ENCODE data around the gene BAD. TPM values are rescaled to one million over a fixed set of nuclear protein-coding genes. Genes with fewer than 3 reads are reported as not detected.
A peak's percentile ranks its signal among the peaks of the same experiment; 100 is the strongest.

Gene BAD
- total RNA-seq, 1 experiment from 2014 or later = 121 TPM

- peak; percentile 64 for DNase-seq (ENCODE audit: low read depth)
Measured at GRCh38 chr11:64245401-64245796, 39.1 kb downstream of the BAD start.

DNA sequence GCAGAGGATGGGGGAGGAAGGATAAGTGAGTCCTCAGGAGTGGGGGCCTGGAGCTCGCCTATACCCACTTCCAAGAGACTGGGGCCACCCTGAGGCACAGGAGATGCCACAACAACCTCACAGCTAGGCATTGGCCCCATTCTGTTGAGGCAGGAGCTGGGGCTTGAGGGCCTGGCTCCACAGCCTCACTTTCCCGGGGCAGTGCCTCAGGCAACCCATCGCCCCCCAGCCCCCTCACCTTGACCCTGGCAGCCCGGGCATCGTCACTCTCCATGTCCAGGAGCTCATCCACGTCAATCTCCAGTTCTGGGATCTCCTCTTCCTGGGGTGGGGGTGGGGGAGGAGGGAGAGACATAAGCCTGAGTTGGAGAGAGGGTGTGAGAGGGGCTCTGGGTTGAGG, 39.5 kb downstream of the BAD start:
- no peak for DNase-seq (ENCODE audit: low read depth)

- DNase-seq (ENCODE audit: low read depth) = no peak
Measured at GRCh38 chr11:64244107-64244506, 40.4 kb downstream of the BAD start.

- no peak for DNase-seq (ENCODE audit: low read depth)
Measured at GRCh38 chr11:64243236-64243854, 41.1 kb downstream of the BAD start.

DNA sequence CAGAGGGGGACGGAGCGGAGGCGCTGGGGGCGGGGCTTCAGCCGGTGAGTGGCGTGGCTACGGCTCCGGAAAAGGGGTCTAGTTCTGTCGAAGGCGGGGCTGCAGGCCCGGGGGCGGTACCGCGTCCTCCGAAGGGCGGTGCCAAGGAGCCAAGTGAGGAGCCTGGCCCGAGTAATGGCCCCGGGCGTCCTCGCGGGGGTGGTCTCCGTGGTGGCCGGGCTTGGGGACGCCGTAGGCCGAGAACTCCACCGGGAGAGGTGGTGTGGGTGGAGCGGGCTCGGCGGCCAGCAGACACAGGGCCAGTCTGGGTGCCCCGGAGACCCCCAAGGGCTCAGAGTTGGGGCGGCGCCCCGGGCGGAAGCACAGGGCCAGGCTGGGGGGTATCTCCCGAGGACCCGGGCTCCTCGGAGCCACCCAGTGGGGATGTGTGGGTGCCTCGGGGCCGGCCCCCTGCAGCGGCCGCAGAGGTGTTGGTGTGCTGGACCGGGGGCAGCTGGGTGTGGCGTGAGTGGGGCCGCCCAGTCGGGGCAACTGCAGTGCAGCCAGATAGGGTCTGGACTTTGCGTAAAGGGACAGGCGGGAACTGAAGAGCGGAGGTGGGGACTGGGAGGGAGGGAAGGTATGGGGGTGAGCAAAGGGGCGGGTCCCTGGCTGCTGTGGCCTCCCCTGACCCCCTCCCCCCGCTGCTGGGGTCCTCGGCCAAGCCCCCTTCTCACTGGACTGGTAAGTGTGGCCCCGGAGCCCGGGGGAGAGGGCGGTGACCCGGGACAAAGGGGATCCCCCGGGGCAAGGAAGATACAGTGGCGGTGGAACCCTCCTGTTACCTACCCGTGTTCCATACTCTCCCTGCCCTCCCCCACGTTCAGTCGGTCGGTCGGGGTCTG, 42.7 kb downstream of the BAD start:
- DNase-seq (ENCODE audit: low read depth) = peak; percentile 68

DNA sequence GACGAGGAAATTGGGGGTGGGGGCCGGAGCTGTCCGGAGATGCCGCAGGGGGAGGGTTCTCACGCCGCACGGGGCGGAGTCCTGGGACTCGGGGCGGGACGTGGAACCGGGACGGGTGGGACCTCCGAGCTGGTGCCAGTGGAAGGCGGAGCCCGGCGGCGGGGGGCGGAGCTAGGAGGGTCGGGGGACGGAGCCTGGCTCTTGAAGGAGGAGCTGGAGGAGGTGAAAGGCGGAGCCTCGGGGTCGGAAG, 43.3 kb downstream of the BAD start:
- peak; percentile 97 for DNase-seq (ENCODE audit: low read depth)

GRCh38 chr11:64240435-64241240, 43.8 kb downstream of the BAD start, which contains the start of gene FKBP2:
Gene FKBP2 (plus strand): TSS chr11:64241095. CDS start chr11:64242388, 1,293 bp downstream.
- DNase-seq (ENCODE audit: low read depth) = peak; percentile 95

- no peak for DNase-seq (ENCODE audit: low read depth)
Measured at GRCh38 chr11:64239662-64240434, 44.6 kb downstream of the BAD start.

DNA sequence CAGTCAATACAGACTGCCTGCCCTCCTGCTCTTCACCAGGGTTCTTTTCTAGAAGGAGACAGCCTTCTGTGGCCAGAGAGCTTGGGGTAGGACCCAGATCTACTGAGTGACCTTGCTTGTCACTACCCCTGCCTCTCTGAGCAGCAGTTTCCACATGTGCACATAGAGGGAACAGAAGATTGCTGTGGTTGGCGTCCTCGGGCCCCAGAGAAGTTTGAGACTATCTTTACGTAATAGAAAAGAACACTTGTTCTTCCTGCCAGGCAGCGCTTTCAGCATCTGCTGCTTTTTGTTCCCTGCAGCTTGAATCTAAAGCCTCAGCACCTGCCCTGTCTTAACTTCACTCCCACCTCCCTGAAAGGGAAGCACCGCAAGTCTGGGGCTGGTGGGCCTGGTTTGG, 45.5 kb downstream of the BAD start:
- no peak for DNase-seq (ENCODE audit: low read depth)

- DNase-seq (ENCODE audit: low read depth) = no peak
Measured at GRCh38 chr11:64238076-64238475, 46.4 kb downstream of the BAD start.

- no peak for DNase-seq (ENCODE audit: low read depth)
Measured at GRCh38 chr11:64237484-64237951, 46.9 kb downstream of the BAD start.

DNA sequence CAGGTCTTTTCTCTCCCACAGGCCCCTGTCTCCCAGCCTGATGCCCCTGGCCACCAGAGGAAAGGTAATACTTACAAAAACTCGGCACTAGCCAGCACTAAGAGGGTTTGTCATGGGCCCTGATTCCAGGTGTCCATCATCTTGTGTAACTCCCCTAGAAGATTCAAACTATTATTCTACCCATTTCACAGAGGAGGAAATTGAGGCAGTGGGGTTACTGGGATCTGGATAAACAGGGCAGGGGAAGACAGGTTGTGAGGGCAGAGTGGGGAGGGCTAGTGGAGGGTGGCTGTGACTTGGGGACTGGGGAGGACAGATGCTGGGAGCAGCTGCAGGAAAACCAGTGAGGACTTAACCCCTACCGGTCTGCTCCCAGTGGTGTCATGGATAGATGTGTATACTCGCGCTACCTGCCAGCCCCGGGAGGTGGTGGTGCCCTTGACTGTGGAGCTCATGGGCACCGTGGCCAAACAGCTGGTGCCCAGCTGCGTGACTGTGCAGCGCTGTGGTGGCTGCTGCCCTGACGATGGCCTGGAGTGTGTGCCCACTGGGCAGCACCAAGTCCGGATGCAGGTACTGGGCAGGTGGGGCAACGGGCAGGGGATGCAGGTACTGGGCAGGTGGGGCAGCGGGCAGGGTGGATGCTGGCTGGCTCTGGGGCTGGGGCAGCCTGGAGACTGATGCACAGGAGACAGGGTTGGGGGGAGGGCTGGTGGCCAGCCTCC, 48.9 kb downstream of the BAD start:
- DNase-seq (ENCODE audit: low read depth) = no peak

- peak; percentile 39 for DNase-seq (ENCODE audit: low read depth)
Measured at GRCh38 chr11:64234647-64235379, 49.7 kb downstream of the BAD start.

GRCh38 chr11:64233913-64234586, 50.4 kb downstream of the BAD start, which contains the start of gene VEGFB:
Gene VEGFB (plus strand): TSS chr11:64234584. CDS start chr11:64234834, 250 bp downstream.
- peak; percentile 71 for DNase-seq (ENCODE audit: low read depth)

GRCh38 chr11:64232967-64233315, 51.5 kb downstream of the BAD start:
- no peak for DNase-seq (ENCODE audit: low read depth)

- DNase-seq (ENCODE audit: low read depth) = no peak
Measured at GRCh38 chr11:64232182-64232966, 52.1 kb downstream of the BAD start.

DNA sequence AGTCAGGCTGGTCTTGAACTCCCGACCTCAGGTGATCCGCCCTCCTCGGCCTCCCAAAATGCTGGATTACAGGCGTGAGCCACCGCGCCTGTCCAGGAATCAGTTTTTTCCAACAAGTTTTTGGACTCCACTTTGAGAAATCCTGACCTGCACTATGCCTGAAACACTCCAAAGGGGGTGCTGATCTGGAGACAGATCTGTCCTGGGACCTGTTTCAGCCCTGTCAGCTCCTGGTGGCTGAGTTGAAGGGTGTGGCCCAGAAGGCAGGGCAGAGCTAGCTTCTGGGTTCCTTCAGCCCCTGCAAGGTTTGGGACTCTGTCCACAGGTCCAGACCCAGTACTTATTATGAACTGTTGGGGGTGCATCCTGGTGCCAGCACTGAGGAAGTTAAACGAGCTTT, 52.9 kb downstream of the BAD start:
- DNase-seq (ENCODE audit: low read depth) = no peak

DNA sequence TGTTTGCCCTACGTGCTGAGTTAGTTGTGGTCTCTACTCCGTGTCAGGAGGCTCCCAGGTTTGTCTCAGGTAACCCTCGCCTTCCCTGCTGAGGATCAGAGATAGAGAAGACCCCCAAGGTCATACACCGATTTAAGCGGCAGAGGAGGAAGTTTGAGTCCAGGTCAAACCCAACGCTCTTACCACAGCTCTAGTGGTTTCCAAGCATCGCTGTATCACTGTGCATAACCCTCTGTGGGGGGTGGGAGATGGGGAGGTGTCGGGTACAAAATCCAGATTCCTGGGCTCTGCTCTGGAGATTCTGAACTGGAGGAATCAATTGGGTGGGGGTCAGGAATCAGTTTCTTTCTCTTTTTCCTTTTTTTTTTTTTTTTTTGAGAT, 53.5 kb downstream of the BAD start:
- no peak for DNase-seq (ENCODE audit: low read depth)

All from RPMI7951 (cell line).